ENCODE measurements around the gene PXN.

Gene PXN

DNA sequence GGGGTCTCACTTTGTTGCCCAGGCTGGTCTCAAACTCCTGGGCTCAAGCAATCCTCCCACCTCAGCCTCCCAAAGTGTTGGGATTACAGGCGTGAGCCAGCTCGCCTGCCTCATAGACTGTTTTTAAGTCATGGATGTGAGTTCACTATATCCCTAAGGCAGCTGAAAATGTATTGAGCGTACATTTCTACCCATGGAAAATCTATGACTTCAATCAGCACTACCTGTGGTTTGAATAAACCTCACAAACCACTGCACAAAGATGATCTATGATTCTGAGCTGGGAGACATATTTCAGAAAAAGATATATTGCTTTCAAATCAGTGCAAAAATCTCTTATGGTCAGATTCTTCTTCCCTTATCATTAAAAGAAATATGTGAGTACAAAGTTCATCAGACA is 93.5 kb downstream of the PXN start:
- no peaks in the 10 kb centered on the region for H3K9me3 ChIP-seq
- DNase-seq, result no peak
- no peaks in the 10 kb centered on the region for H3K4me1 ChIP-seq
- TF ChIP-seq, protein P1, sequence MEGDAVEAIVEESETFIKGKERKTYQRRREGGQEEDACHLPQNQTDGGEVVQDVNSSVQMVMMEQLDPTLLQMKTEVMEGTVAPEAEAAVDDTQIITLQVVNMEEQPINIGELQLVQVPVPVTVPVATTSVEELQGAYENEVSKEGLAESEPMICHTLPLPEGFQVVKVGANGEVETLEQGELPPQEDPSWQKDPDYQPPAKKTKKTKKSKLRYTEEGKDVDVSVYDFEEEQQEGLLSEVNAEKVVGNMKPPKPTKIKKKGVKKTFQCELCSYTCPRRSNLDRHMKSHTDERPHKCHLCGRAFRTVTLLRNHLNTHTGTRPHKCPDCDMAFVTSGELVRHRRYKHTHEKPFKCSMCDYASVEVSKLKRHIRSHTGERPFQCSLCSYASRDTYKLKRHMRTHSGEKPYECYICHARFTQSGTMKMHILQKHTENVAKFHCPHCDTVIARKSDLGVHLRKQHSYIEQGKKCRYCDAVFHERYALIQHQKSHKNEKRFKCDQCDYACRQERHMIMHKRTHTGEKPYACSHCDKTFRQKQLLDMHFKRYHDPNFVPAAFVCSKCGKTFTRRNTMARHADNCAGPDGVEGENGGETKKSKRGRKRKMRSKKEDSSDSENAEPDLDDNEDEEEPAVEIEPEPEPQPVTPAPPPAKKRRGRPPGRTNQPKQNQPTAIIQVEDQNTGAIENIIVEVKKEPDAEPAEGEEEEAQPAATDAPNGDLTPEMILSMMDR (IDR thresholded peaks at IDR 0.05; ENCODE audit: low read depth, low read length), result no peak
- no peak overlapping the region for H3K4me3 ChIP-seq (ENCODE audit: low read depth, low read length)
- H3K36me3 ChIP-seq, result peaks cover 93% of the 10 kb centered on the region
- no peaks in the 10 kb centered on the region for H3K27me3 ChIP-seq

DNA sequence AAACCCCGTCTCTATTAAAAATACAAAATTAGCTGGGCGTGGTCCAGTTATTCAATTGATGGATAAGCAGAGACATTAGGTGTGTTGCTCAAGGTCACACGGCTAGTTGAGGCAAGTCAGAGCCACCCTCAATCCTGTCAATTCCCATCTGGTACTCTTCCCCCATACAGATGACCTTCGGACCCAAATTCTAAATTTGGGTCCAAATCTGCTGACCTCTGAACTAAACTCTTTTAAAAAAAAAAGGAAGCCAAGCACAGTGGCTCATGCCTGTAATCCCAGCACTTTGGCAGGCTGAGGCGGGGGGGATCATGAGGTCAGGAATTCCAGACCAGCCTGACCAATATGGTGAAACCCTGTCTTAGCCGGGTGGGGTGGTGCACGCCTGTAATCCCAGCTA is 94.9 kb downstream of the PXN start:
- H3K27me3 ChIP-seq, result no peaks in the 10 kb centered on the region
- peaks cover 86% of the 10 kb centered on the region for H3K36me3 ChIP-seq
- no peaks in the 10 kb centered on the region for H3K9me3 ChIP-seq
- TF ChIP-seq, protein P1 (IDR thresholded peaks at IDR 0.05; ENCODE audit: low read depth, low read length), result no peak
- H3K4me1 ChIP-seq, result no peaks in the 10 kb centered on the region
- DNase-seq, result no peak
- no peak overlapping the region for H3K4me3 ChIP-seq (ENCODE audit: low read depth, low read length)

DNA sequence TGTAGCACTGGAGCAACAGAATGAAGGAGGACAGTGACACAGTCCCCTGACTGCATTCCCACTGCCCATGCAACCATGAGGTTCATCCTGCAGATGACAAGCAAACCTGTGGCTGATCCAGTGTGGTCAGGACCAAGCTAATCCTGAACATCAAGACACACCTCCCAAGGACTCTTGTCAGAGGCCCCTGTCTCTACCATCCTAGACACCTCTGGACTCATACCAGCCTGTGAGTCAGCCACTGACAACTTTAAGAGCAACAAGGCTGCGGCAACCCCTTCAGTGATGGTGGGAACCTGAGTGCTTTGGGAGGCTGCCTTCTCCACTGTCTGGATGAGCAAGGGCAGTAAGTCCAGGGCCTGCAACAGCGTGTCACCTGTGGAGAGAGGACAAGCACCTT is 95.6 kb downstream of the PXN start:
- TF ChIP-seq, protein P1 (IDR thresholded peaks at IDR 0.05; ENCODE audit: low read depth, low read length), result no peak
- Histone ChIP-seq H3K4me1 (no peaks in the 10 kb centered on the region), H3K4me3 (ENCODE audit: low read depth, low read length) (no peak overlapping the region), H3K36me3 (peaks cover 86% of the 10 kb centered on the region), H3K27me3 (no peaks in the 10 kb centered on the region), H3K9me3 (no peaks in the 10 kb centered on the region)
- DNase-seq, result no peak

DNA sequence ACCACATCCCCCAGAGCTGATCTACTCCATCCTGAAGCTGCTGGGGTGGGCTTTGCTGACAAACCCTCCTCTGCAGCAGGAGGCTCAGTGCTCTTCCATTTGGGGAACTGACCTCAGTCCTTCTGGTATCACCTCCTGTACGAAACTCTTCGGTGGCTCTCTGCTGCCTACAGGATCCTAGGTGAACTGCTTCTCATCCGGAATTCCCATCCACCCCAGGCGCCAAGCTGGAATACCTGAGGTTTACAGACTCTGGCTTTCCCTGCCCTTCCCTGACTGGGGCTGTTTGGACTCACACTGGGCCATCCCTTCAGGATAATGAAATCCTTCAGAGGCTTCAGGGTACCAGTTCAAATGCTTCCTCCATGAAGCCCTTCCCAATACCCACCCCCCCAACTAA is 97.2 kb downstream of the PXN start:
- H3K4me1 ChIP-seq, result no peaks in the 10 kb centered on the region
- H3K4me3 ChIP-seq (ENCODE audit: low read depth, low read length), result no peak overlapping the region
- no peak for DNase-seq
- no peaks in the 10 kb centered on the region for H3K27me3 ChIP-seq
- TF ChIP-seq, protein P1 (IDR thresholded peaks at IDR 0.05; ENCODE audit: low read depth, low read length), result no peak
- no peaks in the 10 kb centered on the region for H3K9me3 ChIP-seq
- peaks cover 81% of the 10 kb centered on the region for H3K36me3 ChIP-seq

DNA sequence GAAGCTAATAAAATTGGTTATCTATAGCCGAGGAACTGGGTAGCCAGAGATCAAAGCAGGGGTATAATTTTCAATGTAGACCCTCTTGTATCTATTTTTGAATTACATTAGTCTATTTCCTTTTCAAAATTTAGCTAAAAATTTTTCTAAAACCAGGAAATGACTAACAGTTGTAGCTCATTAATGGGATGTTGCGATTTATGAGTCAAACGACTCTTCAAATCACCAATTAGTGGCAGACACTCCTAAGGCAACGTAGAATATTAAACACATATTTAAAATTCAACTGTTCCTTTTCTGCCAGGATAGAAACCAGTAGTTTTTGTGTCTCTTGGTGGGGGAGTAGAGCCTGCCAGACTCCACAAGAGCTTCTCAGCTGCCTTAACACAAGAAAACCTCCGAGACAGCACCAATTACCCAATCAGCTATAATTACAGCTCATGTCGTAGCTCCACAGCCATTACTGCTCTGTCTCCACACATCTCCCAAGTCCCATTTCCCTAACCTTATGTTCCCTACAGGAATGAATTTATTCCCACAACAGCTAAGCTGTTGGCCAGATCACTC is 97.9 kb downstream of the PXN start:
- Histone ChIP-seq H3K27me3 (no peaks in the 10 kb centered on the region), H3K36me3 (peaks cover 83% of the 10 kb centered on the region), H3K4me1 (no peaks in the 10 kb centered on the region), H3K9me3 (no peaks in the 10 kb centered on the region), H3K4me3 (ENCODE audit: low read depth, low read length) (no peak overlapping the region)
- no peak for DNase-seq
- TF ChIP-seq, protein P1 (IDR thresholded peaks at IDR 0.05; ENCODE audit: low read depth, low read length), result no peak

DNA sequence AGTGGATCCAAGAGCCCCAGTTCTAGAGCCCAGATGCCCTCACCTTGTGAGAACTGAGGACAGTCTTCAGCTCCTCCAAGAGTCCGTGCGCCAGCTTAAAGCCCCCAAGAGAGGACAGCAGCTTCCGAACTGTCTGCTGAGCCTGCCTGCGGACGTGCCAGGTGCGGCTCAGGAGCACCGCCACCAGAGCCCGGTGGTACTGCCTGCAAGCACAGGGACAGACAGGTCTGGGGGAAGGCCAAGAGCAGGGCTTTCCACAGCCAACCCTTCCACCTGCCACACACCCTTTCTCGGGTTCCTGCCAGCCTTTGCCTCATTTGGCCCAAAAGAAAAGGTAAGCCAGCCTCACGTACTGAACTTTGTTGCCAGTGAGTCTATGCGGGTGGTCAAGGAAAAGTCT is 101.2 kb downstream of the PXN start:
- Histone ChIP-seq H3K9me3 (no peaks in the 10 kb centered on the region), H3K27me3 (no peaks in the 10 kb centered on the region), H3K4me1 (no peaks in the 10 kb centered on the region), H3K4me3 (ENCODE audit: low read depth, low read length) (no peak overlapping the region), H3K36me3 (peaks cover 83% of the 10 kb centered on the region)
- TF ChIP-seq, protein P1 (IDR thresholded peaks at IDR 0.05; ENCODE audit: low read depth, low read length), result no peak
- no peak for DNase-seq

All from BE2C (cell line).